HG03045 (cell line): ENCODE data around the gene NEO1.
"Not testable (repeated sequence)": the region's sequence is repeated elsewhere in the genome, so short reads cannot be mapped to it uniquely, and the experiment has no call there.

Source experiments
- ATAC-seq: cut with Tn5 transposase; IDR thresholded peaks from one replicate; pipeline ENCODE4 v1.9.1; 2021; ENCODE audit warnings: mild to moderate bottlenecking, moderate library complexity; ENCODE audit not compliant: unreplicated experiment

NEO1 gene

GRCh38 chr15:73139744-73140553 lies 87.7 kb downstream of the NEO1 start:
- no peak for ATAC-seq

DNA sequence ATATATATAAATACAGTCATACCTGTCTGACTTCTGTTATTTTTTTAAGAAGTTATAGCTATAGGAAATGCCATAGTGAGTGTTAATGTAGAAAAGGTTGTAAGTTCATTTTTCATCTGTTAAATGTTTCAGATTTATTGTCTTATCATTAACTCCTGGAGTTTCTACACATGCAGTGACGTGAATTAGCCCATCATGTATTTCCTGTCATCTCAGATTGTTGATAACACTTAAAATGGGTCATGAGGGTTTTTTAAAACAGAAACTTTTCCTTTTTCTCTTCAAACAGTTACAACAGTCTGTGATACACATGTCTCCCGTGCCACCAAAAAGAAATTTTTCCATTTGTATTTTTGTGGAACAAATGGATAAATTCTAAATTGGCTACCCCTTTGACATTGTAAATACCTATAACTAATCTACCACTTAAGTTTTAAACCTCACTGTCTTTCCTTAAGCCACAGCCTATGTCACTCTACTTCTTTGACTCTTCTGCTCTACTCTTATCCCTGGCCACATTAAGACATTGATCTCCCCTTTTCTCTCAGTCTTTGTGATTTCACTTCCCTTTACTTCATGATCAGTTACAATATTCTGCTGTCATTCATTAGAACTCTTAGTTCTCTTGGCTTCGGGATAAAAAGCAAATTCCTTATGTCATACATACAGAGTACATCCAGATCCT lies 89.1 kb downstream of the NEO1 start:
- no peak for ATAC-seq

DNA sequence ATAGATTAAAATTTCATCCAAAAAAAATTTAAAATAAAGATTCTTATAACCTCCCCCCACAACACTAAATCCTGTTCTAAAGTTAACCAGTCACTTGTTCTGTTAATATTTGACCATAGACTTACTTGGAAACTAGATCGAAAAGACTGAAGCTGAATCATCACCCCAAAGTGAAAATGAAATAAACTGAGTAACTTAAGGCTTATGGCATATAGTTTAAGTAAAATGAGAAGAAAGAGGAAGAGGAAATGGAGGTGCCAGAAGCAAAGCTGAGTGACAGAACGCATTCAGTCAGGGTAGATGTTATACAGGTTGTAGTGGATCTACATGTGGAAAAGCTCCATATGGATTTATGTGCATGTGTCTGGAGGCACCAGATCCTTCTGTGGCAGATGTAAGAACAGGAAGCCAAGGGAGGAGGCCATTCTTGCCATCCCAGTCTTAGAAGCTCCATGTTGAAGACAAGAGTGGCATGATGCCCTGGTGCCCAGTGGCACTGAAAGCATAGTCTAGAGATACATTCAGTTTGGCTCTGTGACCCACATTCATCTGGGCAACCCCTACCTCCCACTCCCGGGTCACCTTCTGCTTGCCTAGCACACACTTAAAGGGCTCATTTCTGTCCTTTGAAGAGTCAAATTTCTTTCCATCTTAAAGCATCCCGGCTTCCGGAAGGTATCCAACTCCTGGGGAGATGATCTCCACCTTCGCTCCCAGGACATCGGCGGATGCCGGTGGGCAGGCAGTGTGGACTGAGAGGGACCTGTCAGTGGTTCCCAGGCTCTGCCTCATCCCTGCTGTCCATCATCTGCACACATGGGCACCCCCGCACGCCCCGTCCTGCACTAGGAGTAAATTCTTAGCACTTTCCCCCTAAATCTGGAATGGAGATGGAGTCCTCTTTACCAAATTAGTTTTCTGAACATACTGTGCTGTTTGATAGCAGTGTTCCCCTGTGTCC lies 90.8 kb downstream of the NEO1 start:
- no peak for ATAC-seq

GRCh38 chr15:73143763-73144155 lies 91.5 kb downstream of the NEO1 start:
- no peak for ATAC-seq

GRCh38 chr15:73146419-73146818 lies 94.2 kb downstream of the NEO1 start:
- ATAC-seq = no peak

- no peak for ATAC-seq
Observed at GRCh38 chr15:73150831-73151230, 98.6 kb downstream of the NEO1 start.

- ATAC-seq = no peak
Observed at GRCh38 chr15:73153024-73153423, 100.8 kb downstream of the NEO1 start.

DNA sequence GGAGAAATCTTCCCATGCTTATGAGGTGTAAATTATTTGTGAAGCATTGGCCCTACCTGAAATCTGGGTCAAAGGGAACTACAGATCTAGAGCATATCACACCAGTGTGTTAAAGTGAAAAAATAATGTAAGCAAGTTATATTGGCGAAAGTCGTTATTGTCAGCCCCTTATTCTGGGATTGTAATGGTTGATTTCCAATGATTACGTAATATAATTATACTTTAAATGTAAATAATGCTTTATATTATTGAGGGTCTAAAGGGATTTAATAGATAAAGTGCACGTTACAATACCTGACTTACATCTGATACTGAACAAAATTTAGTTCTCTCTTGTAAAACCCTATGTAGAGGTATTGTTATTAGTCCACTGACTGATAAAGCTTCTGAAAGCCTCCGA lies 101.2 kb downstream of the NEO1 start:
- no peak for ATAC-seq

DNA sequence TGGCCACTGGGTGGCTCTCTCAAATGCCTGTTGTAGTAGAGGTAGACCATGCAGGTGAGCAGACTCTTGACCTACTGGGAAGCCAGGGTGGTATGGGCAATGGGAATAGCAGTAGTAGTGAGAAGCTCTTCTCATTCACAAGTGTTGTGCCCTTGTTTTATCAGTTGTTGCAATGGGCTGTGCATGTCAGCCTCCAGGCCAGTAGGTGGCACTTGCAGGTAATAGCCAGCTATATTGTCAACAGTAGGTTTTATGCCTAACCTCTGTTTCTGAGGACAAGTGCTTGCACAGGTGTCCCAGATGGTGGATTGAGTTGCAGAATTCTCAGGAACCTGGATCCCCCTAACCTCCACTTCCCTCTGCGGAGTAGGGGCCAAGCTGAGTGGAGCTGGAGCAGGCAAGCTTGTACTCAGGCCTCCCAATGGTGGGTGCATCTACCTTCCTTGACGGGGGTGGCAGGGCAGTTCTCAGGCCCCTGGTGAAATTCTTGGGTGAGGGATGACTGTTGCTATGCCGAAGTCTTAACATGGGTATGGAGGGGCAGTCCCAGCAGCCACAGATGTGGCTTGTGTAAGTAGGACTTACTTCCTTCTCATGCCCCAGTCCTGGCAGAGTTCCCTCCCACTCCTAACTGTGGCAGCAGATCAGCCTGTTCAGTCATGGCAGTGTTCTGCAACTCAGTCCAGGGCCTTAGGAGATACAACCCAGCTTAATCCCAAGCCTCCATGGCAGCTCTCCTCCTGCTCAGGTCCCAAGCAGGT lies 104.3 kb downstream of the NEO1 start:
- no peak for ATAC-seq

- ATAC-seq = no peak
Observed at GRCh38 chr15:73161546-73161945, 109.3 kb downstream of the NEO1 start.

DNA sequence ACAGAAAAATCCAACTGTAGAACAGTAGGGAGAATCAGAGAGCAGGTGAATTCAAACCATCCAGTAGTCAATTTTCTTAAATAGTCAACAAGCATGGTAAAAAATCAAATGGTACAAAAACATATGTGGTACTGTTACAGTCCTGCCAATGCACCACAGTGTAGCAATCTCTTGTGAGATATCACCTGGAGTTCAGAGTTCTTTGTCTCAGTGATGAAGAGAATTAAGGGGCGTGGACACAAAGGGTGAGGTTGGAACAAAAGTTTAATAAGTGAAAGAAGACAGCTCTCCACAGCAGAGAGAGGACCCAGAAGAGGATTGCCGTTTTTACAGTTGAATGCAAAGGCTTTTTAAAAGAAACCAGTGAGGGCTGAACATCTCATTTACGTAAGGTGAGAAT lies 113.2 kb downstream of the NEO1 start:
- no peak for ATAC-seq

DNA sequence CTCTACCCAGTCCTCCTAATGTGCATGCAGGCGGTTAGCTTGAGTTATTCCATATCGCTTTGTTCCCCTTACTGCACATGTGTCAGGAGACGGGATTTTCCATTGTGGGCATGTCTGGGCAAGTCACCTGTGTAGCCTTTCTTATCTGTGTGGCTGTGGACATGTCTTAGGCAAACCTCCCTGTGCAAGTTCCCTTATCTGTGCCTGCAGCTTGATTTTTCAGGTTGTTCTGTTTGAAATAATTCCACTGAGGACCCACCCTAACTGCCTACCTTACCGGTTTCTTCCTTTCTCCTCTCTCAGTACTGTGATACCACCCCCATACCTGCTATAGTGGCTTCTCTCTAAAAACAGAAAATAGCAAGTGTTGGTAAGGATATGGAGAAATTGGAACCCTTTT lies 113.6 kb downstream of the NEO1 start:
- ATAC-seq = no peak

DNA sequence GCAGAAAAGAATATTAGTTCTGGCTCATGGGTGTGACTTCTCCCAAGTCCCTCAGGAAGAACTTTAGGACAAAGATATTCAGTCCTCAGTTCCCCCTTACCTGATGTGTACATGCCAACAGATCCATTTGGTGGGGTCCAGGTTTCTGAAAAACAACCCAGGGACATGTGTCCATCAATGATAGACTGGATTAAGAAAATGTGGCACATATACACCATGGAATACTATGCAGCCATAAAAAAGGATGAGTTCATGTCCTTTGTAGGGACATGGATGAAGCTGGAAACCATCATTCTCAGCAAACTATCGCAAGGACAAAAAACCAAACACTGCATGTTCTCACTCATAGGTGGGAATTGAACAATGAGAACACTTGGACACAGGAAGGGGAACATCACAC lies 114.4 kb downstream of the NEO1 start:
- not testable (repeated sequence) for ATAC-seq

DNA sequence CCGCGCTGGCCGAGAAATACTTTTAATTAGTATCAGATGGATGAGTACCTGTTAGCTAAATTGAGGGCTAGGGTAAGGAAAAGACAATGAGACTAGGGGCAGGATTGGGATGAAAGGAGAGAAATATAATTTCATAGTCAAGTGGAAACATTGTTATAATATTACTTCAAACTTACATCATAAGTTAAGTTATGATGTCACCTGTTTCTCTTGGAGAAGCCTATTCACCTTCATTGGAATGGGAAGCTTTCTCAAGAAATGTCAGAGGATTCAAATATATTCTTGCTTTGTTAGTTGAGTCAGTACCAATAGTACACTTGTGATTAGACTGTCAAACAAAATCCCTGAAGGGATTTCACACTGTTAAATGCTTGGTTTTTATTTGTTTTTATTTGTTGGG lies 116.2 kb downstream of the NEO1 start:
- ATAC-seq = no peak

DNA sequence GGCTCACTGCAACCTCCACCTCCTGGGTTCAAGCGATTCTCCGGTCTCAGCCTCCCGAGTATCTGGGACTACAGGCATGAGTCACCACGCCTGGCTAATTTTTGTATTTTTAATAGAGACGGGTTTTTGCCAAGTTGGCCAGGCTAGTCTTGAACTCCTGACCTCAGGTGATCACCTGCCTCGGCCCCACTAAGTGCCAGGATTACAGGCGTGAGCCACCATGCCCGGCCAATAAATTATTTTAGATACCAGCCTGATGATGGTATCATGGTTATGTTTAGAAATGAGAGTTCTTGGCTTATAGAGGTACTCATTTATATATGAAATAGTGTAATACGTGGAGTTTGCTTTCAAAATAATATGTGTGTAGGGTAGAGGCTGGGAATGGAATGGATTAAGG lies 119.4 kb downstream of the NEO1 start:
- ATAC-seq = no peak

- ATAC-seq = no peak
Observed at GRCh38 chr15:73172508-73172907, 120.2 kb downstream of the NEO1 start.

- no peak for ATAC-seq
Observed at GRCh38 chr15:73174171-73174570, 121.9 kb downstream of the NEO1 start.

DNA sequence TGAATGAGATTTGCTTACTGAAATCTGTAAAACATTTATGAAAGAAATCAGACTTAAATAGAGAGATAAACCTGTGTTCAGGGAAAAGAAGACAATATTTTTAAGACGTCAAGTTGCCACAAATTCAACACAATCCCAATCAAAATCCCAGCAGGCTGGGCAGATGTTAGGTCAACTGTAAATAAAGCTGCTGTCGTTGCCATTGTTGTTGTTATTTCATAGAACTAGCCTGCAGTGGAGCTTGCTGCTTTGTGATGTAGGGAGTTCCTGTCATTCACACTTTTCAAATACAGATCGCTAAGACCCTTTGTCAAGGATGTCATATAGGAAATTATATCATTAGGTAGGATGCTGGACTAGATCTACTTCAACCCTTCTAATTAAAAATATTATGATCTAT lies 123.1 kb downstream of the NEO1 start:
- no peak for ATAC-seq

DNA sequence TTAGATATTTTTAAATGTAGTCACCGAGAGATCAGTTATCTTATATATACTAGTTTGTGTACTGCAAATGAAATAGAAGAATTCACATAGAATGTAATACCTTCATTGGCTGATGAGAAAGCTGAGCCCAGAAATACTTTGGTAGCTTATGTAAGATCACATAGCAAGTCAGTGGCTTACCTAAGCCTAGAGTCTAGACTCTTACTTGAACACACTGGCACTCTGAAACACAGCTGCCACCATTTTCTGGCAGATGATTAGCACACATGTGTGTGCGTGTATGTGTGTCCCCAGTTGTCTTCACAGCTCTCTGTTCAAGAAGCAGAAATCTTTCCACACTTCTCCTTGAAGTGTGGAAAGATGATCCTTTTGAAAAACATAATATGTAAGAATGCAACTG lies 124.3 kb downstream of the NEO1 start:
- no peak for ATAC-seq

DNA sequence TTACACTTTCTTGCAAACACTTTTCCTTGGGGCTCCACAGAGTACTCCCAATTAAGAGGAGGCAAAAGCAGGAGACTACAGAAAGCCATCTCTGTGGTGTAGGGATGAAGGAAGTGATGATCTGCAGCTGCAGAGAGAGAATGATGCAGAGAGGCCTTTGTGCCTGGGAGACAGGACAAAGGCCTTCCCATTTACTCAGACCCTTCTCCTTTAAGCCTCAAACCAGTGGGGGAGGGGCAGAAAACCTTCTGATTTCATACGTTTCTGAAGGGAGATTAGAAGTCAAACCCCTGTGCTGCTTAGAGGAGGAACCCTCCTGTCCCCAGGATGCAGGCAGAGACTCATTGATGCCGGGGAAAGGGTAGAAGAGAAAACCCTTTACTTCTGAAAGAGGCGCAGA lies 130.8 kb downstream of the NEO1 start:
- ATAC-seq = no peak

DNA sequence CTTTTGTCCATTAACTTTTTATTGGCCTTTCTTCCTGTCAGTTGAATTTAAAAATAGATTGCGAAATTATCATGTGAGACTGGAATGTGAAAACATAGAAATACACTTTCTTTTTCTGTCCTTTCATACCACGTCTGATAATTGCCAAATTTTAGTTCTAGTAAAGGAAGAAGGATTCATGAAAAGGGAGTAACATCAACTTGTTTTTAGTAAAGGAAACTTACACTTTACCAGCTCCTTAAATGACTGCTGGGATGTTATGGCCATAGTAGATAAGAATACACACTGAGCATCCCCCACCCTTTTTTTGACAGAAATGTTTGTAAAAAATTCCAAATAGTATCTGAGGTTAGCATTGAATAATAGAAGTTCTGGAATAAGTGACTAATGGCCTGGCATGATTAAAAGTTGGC lies 137.9 kb downstream of the NEO1 start:
- ATAC-seq = no peak
